ENCODE results near the gene SEMA4C. TPM values are rescaled to one million over a fixed set of nuclear protein-coding genes. Genes with fewer than 3 reads are reported as not detected.

The SEMA4C gene
- total and polyA plus RNA-seq, 9 of the 15 experiments (the other 6 are each of a cell fraction or from before 2014, with no cell fraction given) = 0.32 to 59.7 (median 23.9) TPM

DNA sequence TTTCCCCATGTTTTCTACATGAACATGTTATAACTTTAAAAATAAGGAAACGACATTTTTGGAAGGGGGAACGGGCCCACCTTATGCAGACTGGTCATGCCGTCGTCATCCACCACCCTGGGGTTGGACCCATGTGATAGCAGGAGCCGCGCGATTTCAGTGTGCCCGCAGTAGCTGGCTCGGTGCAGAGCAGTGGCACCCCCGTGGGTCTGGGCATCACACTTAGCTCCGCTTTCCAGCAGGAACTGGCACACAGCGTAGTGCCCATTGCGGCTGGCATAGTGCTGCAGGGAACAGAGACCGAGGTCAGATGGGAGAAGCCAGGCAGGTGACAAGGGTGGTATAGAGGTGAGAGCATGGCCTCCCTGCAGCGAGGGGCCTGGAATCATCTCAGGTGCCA lies 16.6 kb downstream of the SEMA4C start:
- WGBS (ENCODE audit: insufficient coverage, low coverage, missing lambda C conversion rate) = 98% methylated on average over 13 of the region's 15 CpGs
- intact Hi-C loops (cut with micrococcal nuclease) (no loop called here), in situ Hi-C loops (cut with MboI) (loop anchor here (25.0 kb wide), 1 partner anchor 259 kb away; the partner anchor contains the start of gene ANKRD36)
- Histone ChIP-seq H3K4me2 (ENCODE audit: insufficient read depth, low read length) (no peak overlapping the region), H3K79me2 (ENCODE audit: control insufficient read depth, insufficient read depth, low read length) (peaks cover 36% of the 10 kb centered on the region), H3K27ac (ENCODE audit: extremely low read depth, low read depth, low read length) (no peak overlapping the region), H3K4me3 (no peak overlapping the region), H2AFZ (ENCODE audit: low read depth, low read length) (no peak overlapping the region), H3K9me3 (replicated peaks; ENCODE audit: control insufficient read depth, insufficient read depth, low read depth, low read length) (no peaks in the 10 kb centered on the region), H4K20me1 (replicated peaks; ENCODE audit: control insufficient read depth, insufficient read depth, low read length) (0 out of 2 replicates have a peak, but pooled peaks cover 3% of the 10 kb centered on the region), H3K4me1 (replicated peaks in 1 of 2; ENCODE audit: control insufficient read depth in 2 of 2, insufficient read depth in 2 of 2, low read length in 2 of 2) (peaks cover 4 to 19% of the 10 kb centered on the region in 2 experiments; a peak in 3 of 5 replicates), H3K9me1 (ENCODE audit: control insufficient read depth, insufficient read depth, low read length) (no peaks in the 10 kb centered on the region), H3K36me3 (ENCODE audit: control insufficient read depth, insufficient read depth, low read length) (peaks cover 53% of the 10 kb centered on the region; the same call in 2 of the 3 replicates), H3K27me3 (ENCODE audit: control insufficient read depth in 2 of 2, insufficient read depth in 2 of 2, low read length in 2 of 2) (no peaks in the 10 kb centered on the region), H3K9ac (ENCODE audit: insufficient read depth in 1 of 2, low read depth in 2 of 2, low read length in 2 of 2) (0 out of 4 replicates have a peak overlapping the region, but pooled peaks of 1 of the 2 experiments have one; percentile 48)
- no peak for DNase-seq (ENCODE audit: extremely low read depth in 1 of 4, low spot score in 3 of 4)
- ChIA-PET POLR2A (interaction anchor here (0.5 to 1.0 kb wide), 2 partner anchors 13 to 92 kb away, joined by 4 read pairs; no protein-coding TSS in a partner anchor), CTCF (ENCODE audit: low intra/inter-chr PET ratio) (interaction anchor here (0.9 kb wide), 1 partner anchor 107 kb away, joined by 3 read pairs; no protein-coding TSS in a partner anchor)
- no peak for ATAC-seq
- BruUV-seq (replicated peaks) = no TSS peak
- FAIRE-seq = no peak
- TF ChIP-seq, protein P1, sequence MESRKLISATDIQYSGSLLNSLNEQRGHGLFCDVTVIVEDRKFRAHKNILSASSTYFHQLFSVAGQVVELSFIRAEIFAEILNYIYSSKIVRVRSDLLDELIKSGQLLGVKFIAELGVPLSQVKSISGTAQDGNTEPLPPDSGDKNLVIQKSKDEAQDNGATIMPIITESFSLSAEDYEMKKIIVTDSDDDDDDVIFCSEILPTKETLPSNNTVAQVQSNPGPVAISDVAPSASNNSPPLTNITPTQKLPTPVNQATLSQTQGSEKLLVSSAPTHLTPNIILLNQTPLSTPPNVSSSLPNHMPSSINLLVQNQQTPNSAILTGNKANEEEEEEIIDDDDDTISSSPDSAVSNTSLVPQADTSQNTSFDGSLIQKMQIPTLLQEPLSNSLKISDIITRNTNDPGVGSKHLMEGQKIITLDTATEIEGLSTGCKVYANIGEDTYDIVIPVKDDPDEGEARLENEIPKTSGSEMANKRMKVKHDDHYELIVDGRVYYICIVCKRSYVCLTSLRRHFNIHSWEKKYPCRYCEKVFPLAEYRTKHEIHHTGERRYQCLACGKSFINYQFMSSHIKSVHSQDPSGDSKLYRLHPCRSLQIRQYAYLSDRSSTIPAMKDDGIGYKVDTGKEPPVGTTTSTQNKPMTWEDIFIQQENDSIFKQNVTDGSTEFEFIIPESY (CRISPR knock-in tag; IDR thresholded peaks at IDR 0.05) = no peak
- TF ChIP-seq GTF2B (IDR thresholded peaks at IDR 0.05; ENCODE audit: extremely low read depth, insufficient read length) = no peak
- no peak for TF ChIP-seq PKNOX1 (IDR thresholded peaks at IDR 0.05)
- TF ChIP-seq GABPB2 (CRISPR knock-in tag; conservative IDR thresholded peaks at IDR 0.05) = no peak
- TF ChIP-seq KAT7 (CRISPR knock-in tag; IDR thresholded peaks at IDR 0.05; ENCODE audit: borderline replicate concordance) = no peak
- TF ChIP-seq ZNF263 (CRISPR knock-in tag; IDR thresholded peaks at IDR 0.05; ENCODE audit: borderline replicate concordance) = no peak
- TF ChIP-seq, protein P2, sequence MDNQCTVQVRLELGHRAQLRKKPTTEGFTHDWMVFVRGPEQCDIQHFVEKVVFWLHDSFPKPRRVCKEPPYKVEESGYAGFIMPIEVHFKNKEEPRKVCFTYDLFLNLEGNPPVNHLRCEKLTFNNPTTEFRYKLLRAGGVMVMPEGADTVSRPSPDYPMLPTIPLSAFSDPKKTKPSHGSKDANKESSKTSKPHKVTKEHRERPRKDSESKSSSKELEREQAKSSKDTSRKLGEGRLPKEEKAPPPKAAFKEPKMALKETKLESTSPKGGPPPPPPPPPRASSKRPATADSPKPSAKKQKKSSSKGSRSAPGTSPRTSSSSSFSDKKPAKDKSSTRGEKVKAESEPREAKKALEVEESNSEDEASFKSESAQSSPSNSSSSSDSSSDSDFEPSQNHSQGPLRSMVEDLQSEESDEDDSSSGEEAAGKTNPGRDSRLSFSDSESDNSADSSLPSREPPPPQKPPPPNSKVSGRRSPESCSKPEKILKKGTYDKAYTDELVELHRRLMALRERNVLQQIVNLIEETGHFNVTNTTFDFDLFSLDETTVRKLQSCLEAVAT (IDR thresholded peaks at IDR 0.05) = no peak
- no peak for TF ChIP-seq NCOA4 (IDR thresholded peaks at IDR 0.05; ENCODE audit: partially characterized antibody)
- no peak for TF ChIP-seq ZBTB1 (CRISPR knock-in tag; IDR thresholded peaks at IDR 0.05; ENCODE audit: borderline replicate concordance, low read depth)
- TF ChIP-seq CBFB (CRISPR knock-in tag; IDR thresholded peaks at IDR 0.05) = no peak
- no peak for TF ChIP-seq HNRNPUL1 (IDR thresholded peaks at IDR 0.05; ENCODE audit: low read length)
